ENCODE measurements around the gene ZNF304. TPM values are rescaled to one million over a fixed set of nuclear protein-coding genes. Genes with fewer than 3 reads are reported as not detected.

Gene ZNF304
- total and polyA plus RNA-seq, 9 of the 15 experiments (the other 6 are each of a cell fraction or from before 2014, with no cell fraction given) = 0.82 to 5.5 (median 3.6) TPM

- Histone ChIP-seq H3K4me1 (replicated peaks in 1 of 2; ENCODE audit: control insufficient read depth in 2 of 2, insufficient read depth in 2 of 2, low read length in 2 of 2) (no peaks in the 10 kb centered on the region; a peak in 2 of 5 replicates), H3K9me1 (ENCODE audit: control insufficient read depth, insufficient read depth, low read length) (no peaks in the 10 kb centered on the region), H3K36me3 (ENCODE audit: control insufficient read depth, insufficient read depth, low read length) (peaks cover 17% of the 10 kb centered on the region; the same call in 1 of the 3 replicates), H3K27me3 (ENCODE audit: control insufficient read depth in 2 of 2, insufficient read depth in 2 of 2, low read length in 2 of 2) (no peaks in the 10 kb centered on the region), H3K9me3 (replicated peaks; ENCODE audit: control insufficient read depth, insufficient read depth, low read depth, low read length) (no peaks in the 10 kb centered on the region; the same call in 1 of the 2 replicates), H2AFZ (ENCODE audit: low read depth, low read length) (no peak overlapping the region), H3K4me3 (no peak overlapping the region), H3K27ac (ENCODE audit: extremely low read depth, low read depth, low read length) (no peak overlapping the region), H3K4me2 (ENCODE audit: insufficient read depth, low read length) (no peak overlapping the region), H3K79me2 (ENCODE audit: control insufficient read depth, insufficient read depth, low read length) (peaks cover 16% of the 10 kb centered on the region; the same call in 1 of the 3 replicates), H4K20me1 (replicated peaks; ENCODE audit: control insufficient read depth, insufficient read depth, low read length) (no peaks in the 10 kb centered on the region; the same call in 1 of the 2 replicates), H3K9ac (ENCODE audit: insufficient read depth in 1 of 2, low read depth in 2 of 2, low read length in 2 of 2) (no peak overlapping the region)
- DNase-seq (ENCODE audit: extremely low read depth in 1 of 4, low spot score in 3 of 4) (no peak), FAIRE-seq (no peak), ATAC-seq (no peak)
- ChIA-PET POLR2A (no interaction called here), CTCF (ENCODE audit: low intra/inter-chr PET ratio) (no interaction called here)
- in situ Hi-C loops (cut with MboI) (no loop called here), intact Hi-C loops (cut with micrococcal nuclease) (no loop called here)
- TF ChIP-seq CEBPB (tag; IDR thresholded peaks at IDR 0.05) = no peak
- WGBS (ENCODE audit: insufficient coverage, low coverage, missing lambda C conversion rate) = 88% methylated on average over 1 of the region's 1 CpG
- BruUV-seq (replicated peaks) = no TSS peak
Observed at GRCh38 chr19:57305056-57305455, 46.0 kb upstream of the ZNF304 start.

GRCh38 chr19:57308514-57308913 lies 42.6 kb upstream of the ZNF304 start:
- intact Hi-C loops (cut with micrococcal nuclease) = no loop called here
- H3K9me3 ChIP-seq (replicated peaks; ENCODE audit: control insufficient read depth, insufficient read depth, low read depth, low read length) = no peaks in the 10 kb centered on the region
- H3K79me2 ChIP-seq (ENCODE audit: control insufficient read depth, insufficient read depth, low read length) = no peaks in the 10 kb centered on the region
- H3K4me1 ChIP-seq (replicated peaks in 1 of 2; ENCODE audit: control insufficient read depth in 2 of 2, insufficient read depth in 2 of 2, low read length in 2 of 2) = no peaks in the 10 kb centered on the region
- no peaks in the 10 kb centered on the region for H3K9me1 ChIP-seq (ENCODE audit: control insufficient read depth, insufficient read depth, low read length)
- in situ Hi-C loops (cut with MboI) = no loop called here
- ChIA-PET CTCF (ENCODE audit: low intra/inter-chr PET ratio) (no interaction called here), POLR2A (interaction anchor here (1.5 kb wide), 1 partner anchor 81 kb away, joined by 4 read pairs; the partner anchor contains the start of gene ZNF548)
- no TSS peak for BruUV-seq (replicated peaks)
- H3K27me3 ChIP-seq (ENCODE audit: control insufficient read depth in 2 of 2, insufficient read depth in 2 of 2, low read length in 2 of 2) = no peaks in the 10 kb centered on the region
- TF ChIP-seq SUPT5H (IDR thresholded peaks at IDR 0.05) (0 out of 2 replicates have a peak, but pooled peaks have one; percentile 27), CBX3 (IDR thresholded peaks at IDR 0.05; ENCODE audit: borderline replicate concordance in 1 of 2, low read length in 2 of 2) (0 out of 3 replicates have a peak, but pooled peaks of 1 of the 2 experiments have one; percentile 22), ZNF76 (CRISPR knock-in tag; IDR thresholded peaks at IDR 0.05; ENCODE audit: borderline replicate concordance) (no peak), ZNF75A (CRISPR knock-in tag; IDR thresholded peaks at IDR 0.05) (peak; percentile 92), POLR2A (conservative IDR thresholded peaks at IDR 0.05) (0 out of 2 replicates have a peak, but pooled peaks have one; percentile 28)
- no peak for FAIRE-seq
- H3K36me3 ChIP-seq (ENCODE audit: control insufficient read depth, insufficient read depth, low read length) = peaks cover 8% of the 10 kb centered on the region; the same call in 1 of the 3 replicates
- no peak overlapping the region for H3K4me2 ChIP-seq (ENCODE audit: insufficient read depth, low read length)
- no peak overlapping the region for H3K4me3 ChIP-seq
- no peak overlapping the region for H2AFZ ChIP-seq (ENCODE audit: low read depth, low read length)
- no peak for DNase-seq (ENCODE audit: extremely low read depth in 1 of 4, low spot score in 3 of 4)
- H3K27ac ChIP-seq (ENCODE audit: extremely low read depth, low read depth, low read length) = no peak overlapping the region
- ATAC-seq = no peak
- no peaks in the 10 kb centered on the region for H4K20me1 ChIP-seq (replicated peaks; ENCODE audit: control insufficient read depth, insufficient read depth, low read length)
- H3K9ac ChIP-seq (ENCODE audit: insufficient read depth in 1 of 2, low read depth in 2 of 2, low read length in 2 of 2) = no peak overlapping the region
